ENCODE data around the gene NDUFA12. TPM values are rescaled to one million over a fixed set of nuclear protein-coding genes. Genes with fewer than 3 reads are reported as not detected.

NDUFA12 gene
- total and polyA plus RNA-seq, 12 donors: 254 to 710 (median 341) TPM

DNA sequence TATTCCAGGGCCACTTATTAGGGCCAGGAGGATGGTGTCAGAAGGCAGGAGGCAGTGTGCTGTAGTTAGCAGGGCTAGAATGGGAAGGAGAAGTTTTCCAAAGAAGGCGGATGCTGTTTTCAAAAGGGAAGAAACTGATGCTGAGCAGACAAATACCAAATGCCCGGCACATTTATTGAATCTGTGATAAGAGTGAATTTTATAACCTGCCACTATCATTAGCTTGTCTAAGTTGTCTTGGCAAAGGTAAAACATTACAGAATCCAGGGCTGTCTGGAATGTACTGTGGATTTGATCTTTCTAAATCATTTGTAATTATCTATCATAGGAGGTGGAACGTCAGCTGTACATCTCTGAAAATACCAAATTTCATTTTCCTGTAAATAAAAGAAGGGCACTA is 40.8 kb downstream of the NDUFA12 start:
- no peaks in the 10 kb centered on the region for H3K36me3 ChIP-seq
- no peak overlapping the region for H3K4me3 ChIP-seq
- no peak for DNase-seq
- 75 to 77% methylated on average over 3 of the region's 3 CpGs for WGBS, 2 donors
- no peaks in the 10 kb centered on the region for H3K9me3 ChIP-seq
- intact Hi-C loops (cut with DNase I): no loop called here
- TF ChIP-seq, protein P1, sequence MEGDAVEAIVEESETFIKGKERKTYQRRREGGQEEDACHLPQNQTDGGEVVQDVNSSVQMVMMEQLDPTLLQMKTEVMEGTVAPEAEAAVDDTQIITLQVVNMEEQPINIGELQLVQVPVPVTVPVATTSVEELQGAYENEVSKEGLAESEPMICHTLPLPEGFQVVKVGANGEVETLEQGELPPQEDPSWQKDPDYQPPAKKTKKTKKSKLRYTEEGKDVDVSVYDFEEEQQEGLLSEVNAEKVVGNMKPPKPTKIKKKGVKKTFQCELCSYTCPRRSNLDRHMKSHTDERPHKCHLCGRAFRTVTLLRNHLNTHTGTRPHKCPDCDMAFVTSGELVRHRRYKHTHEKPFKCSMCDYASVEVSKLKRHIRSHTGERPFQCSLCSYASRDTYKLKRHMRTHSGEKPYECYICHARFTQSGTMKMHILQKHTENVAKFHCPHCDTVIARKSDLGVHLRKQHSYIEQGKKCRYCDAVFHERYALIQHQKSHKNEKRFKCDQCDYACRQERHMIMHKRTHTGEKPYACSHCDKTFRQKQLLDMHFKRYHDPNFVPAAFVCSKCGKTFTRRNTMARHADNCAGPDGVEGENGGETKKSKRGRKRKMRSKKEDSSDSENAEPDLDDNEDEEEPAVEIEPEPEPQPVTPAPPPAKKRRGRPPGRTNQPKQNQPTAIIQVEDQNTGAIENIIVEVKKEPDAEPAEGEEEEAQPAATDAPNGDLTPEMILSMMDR (IDR thresholded peaks at IDR 0.05): no peak
- H3K27me3 ChIP-seq: no peaks in the 10 kb centered on the region
- H3K27ac ChIP-seq: no peak overlapping the region
- no peak for ATAC-seq
- peaks cover 0 to 4% (median 0%) of the 10 kb centered on the region in 9 donors for H3K4me1 ChIP-seq

DNA sequence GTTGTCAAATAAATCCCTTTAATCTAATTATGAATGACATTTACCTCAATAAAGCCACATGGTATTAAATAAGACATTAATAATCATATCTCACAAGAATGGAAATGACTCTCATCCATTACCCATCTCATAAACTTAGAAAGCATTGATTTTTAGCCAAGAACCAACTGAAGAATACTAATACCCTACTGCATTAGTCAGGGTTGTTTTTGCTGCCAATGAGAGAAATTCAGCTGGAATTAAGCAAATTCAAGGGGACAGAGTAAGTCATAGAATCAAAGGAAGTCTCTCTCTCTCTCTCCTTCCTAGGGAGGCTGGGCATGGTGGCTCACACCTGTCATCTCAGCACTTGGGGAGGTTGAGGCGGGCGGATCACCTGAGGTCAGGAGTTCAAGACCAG is 41.6 kb downstream of the NDUFA12 start:
- intact Hi-C loops (cut with DNase I): no loop called here
- Histone ChIP-seq H3K4me3 (no peak overlapping the region), H3K4me1 (peaks cover 0 to 3% (median 0%) of the 10 kb centered on the region in 9 donors), H3K9me3 (no peaks in the 10 kb centered on the region), H3K27ac (no peak overlapping the region), H3K36me3 (no peaks in the 10 kb centered on the region), H3K27me3 (no peaks in the 10 kb centered on the region)
- DNase-seq: no peak
- ATAC-seq: no peak
- 57 to 98% methylated on average over 2 of the region's 2 CpGs for WGBS, 2 donors
- TF ChIP-seq, protein P1 (IDR thresholded peaks at IDR 0.05): no peak

DNA sequence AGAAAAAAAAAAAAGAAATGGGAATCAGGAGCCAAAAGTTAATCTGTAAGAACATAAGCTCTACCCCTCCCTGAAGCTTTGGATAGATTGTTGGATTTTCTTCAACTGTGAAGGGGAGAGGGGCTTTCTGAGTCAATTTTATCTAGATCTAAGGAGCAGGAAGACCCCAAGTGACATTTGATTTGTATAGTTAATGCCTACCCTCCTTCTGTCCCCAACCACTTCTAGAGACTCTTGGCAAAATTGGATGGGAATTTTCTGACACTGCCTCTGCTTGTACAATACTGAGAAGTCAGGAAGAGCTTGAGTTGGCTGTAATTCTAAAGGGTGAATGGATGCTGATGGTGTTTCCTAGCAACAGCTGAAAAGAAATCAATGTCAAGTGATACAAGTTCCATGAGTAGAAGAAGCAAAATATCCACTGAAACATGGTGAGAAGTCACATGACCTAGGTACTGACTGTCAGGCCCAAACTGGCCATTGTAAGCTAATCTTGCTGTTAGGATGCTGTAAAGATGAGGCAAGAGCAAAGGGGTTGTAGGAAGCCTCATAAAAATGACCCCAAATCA is 42.2 kb downstream of the NDUFA12 start:
- H3K4me1 ChIP-seq: no peaks in the 10 kb centered on the region
- intact Hi-C loops (cut with DNase I): no loop called here
- ATAC-seq (no peak), DNase-seq (no peak)
- H3K27me3 ChIP-seq: no peaks in the 10 kb centered on the region
- TF ChIP-seq, protein P1 (IDR thresholded peaks at IDR 0.05): no peak
- no peaks in the 10 kb centered on the region for H3K36me3 ChIP-seq
- no peaks in the 10 kb centered on the region for H3K9me3 ChIP-seq
- H3K27ac ChIP-seq: no peak overlapping the region
- no peak overlapping the region for H3K4me3 ChIP-seq

DNA sequence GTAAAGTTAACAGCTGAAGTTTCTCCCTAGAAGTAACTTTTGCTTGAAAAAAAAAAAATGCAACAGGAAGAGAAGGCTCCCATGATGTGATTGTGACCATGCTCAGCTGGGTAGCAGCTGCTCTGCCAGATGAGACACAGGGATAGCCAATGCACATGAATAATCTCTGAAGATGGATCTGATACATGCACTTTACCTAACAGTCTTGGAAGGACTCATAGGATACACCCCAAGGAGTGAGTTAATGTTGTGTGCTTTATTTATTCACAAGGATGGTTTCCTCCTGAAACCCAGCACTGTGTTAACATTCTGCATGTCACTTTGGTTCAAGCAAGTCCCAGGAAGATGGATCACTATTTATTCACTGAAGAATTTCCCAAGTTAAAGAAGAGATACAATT is 46.5 kb downstream of the NDUFA12 start:
- DNase-seq (no peak), ATAC-seq (no peak)
- Histone ChIP-seq H3K9me3 (no peaks in the 10 kb centered on the region), H3K36me3 (no peaks in the 10 kb centered on the region), H3K4me3 (no peak overlapping the region), H3K4me1 (peaks cover 0 to 7% (median 0%) of the 10 kb centered on the region in 9 donors), H3K27ac (no peak overlapping the region), H3K27me3 (no peaks in the 10 kb centered on the region)
- intact Hi-C loops (cut with DNase I): no loop called here
- TF ChIP-seq, protein P1 (IDR thresholded peaks at IDR 0.05): no peak

Measured in heart right ventricle (tissue), 16 donors.